Progenitor cell of endocrine pancreas (in vitro differentiated cells): ENCODE measurements around the gene RASSF1. TPM values are rescaled to one million over a fixed set of nuclear protein-coding genes. Genes with fewer than 3 reads are reported as not detected.

ENCODE experiments used
- DNase-seq: peaks from one replicate; pipeline ENCODE4 v3.0.0; 2021; ENCODE audit warnings: low spot score; ENCODE audit not compliant: unreplicated experiment
- H3K27ac Mint-ChIP-seq: 2 replicates; pipeline ENCODE4 v1.8.0; 2021; ENCODE audit warnings: mild to moderate bottlenecking, moderate library complexity, mixed read lengths
- H3K27me3 Mint-ChIP-seq: 2 replicates; pipeline ENCODE4 v1.8.0; 2021; ENCODE audit warnings: mixed read lengths
- H3K36me3 Mint-ChIP-seq: 2 replicates; pipeline ENCODE4 v1.8.0; 2022; ENCODE audit warnings: mixed read lengths; ENCODE audit not compliant: insufficient read depth
- H3K4me1 Mint-ChIP-seq: 2 replicates; pipeline ENCODE4 v1.8.0; 2021; ENCODE audit warnings: low read depth, mixed read lengths
- H3K4me3 Mint-ChIP-seq: 2 replicates; pipeline ENCODE4 v1.8.0; 2021; ENCODE audit warnings: low read depth, mild to moderate bottlenecking, moderate library complexity, mixed read lengths
- H3K9me3 Mint-ChIP-seq: 2 replicates; pipeline ENCODE4 v1.8.0; 2021; ENCODE audit warnings: low read depth, mixed read lengths
- total RNA-seq: library from RNA; stranded (reverse); gene quantifications from 2 replicates; pipeline ENCODE4 v1.2.1, GENCODE V29; 2021
- TF ChIP-seq, protein P1 (sequence below): fragments of 200-600 bp; sonication (generic); IDR thresholded peaks from one replicate; pipeline ENCODE4 v1.5.0; 2021; ENCODE audit warnings: antibody characterized with exemption, mild to moderate bottlenecking; ENCODE audit not compliant: unreplicated experiment

Gene RASSF1
- total RNA-seq, 1 donor from 2014 or later: 11.7 TPM

DNA sequence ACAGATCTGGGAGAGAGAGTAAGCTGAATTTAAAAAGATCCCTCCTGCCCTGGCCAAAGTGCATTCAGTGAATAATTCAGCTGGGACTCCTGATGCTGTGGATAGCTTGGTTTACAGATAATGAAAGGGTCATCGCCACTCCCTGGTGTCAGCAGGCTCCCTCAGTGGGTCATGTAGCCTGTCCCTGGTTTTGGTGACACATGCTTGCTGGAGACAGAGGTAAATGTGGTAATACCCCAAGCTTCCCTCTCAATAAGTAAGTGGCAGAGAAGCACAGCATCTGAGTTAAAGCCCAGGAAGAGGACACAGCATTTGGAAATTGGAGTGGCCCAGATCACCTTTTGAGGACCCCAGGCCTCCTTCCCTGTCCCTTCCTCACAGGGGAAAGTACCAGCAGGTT is 16.8 kb upstream of the RASSF1 start:
- no peaks in the 10 kb centered on the region for H3K9me3 Mint-ChIP-seq
- peak overlapping the region; percentile 94 for H3K4me3 Mint-ChIP-seq
- H3K27ac Mint-ChIP-seq: no peak overlapping the region
- H3K36me3 Mint-ChIP-seq: peaks cover 2% of the 10 kb centered on the region
- H3K27me3 Mint-ChIP-seq: no peaks in the 10 kb centered on the region
- TF ChIP-seq, protein P1, sequence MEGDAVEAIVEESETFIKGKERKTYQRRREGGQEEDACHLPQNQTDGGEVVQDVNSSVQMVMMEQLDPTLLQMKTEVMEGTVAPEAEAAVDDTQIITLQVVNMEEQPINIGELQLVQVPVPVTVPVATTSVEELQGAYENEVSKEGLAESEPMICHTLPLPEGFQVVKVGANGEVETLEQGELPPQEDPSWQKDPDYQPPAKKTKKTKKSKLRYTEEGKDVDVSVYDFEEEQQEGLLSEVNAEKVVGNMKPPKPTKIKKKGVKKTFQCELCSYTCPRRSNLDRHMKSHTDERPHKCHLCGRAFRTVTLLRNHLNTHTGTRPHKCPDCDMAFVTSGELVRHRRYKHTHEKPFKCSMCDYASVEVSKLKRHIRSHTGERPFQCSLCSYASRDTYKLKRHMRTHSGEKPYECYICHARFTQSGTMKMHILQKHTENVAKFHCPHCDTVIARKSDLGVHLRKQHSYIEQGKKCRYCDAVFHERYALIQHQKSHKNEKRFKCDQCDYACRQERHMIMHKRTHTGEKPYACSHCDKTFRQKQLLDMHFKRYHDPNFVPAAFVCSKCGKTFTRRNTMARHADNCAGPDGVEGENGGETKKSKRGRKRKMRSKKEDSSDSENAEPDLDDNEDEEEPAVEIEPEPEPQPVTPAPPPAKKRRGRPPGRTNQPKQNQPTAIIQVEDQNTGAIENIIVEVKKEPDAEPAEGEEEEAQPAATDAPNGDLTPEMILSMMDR: no peak
- no peak for DNase-seq
- H3K4me1 Mint-ChIP-seq: peaks cover 27% of the 10 kb centered on the region

DNA sequence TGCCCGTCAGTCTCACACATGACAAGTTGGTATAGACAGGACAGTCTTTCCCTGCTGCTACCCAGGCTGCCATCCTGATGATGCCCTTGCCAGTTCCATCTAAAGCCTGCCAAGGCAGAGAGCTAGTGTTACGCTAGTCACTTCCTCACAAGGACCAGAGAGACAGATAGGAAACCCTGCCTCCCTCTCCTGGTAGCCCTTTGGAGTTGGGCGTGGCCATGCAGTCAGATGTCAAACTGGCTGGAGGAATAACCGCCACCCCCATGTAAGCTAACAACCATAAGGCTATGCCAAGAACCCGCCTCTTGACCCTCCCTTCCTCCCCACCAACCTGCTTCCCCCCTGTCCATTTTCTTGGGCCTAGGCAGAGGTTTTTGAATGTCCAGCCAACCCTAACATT is 15.9 kb upstream of the RASSF1 start:
- H3K4me1 Mint-ChIP-seq: peaks cover 27% of the 10 kb centered on the region
- H3K4me3 Mint-ChIP-seq: peak overlapping the region; percentile 94
- H3K36me3 Mint-ChIP-seq: peaks cover 2% of the 10 kb centered on the region
- DNase-seq: no peak
- H3K27ac Mint-ChIP-seq: no peak overlapping the region
- H3K27me3 Mint-ChIP-seq: no peaks in the 10 kb centered on the region
- TF ChIP-seq, protein P1: no peak
- no peaks in the 10 kb centered on the region for H3K9me3 Mint-ChIP-seq

- TF ChIP-seq, protein P1: no peak
Observed at GRCh38 chr3:50355829-50356552, 15.4 kb upstream of the RASSF1 start.

GRCh38 chr3:50354850-50355249 is 14.2 kb upstream of the RASSF1 start:
- TF ChIP-seq, protein P1: no peak
- no peak for DNase-seq
- Mint-ChIP-seq H3K27me3 (no peaks in the 10 kb centered on the region), H3K4me1 (peaks cover 39% of the 10 kb centered on the region), H3K4me3 (no peak overlapping the region), H3K9me3 (no peaks in the 10 kb centered on the region), H3K36me3 (peaks cover 2% of the 10 kb centered on the region), H3K27ac (no peak overlapping the region)

More at GRCh38 chr3:50355829-50356552, 15.4 kb upstream of the RASSF1 start:
- Mint-ChIP-seq H3K4me1 (peaks cover 33% of the 10 kb centered on the region), H3K9me3 (no peaks in the 10 kb centered on the region), H3K27me3 (no peaks in the 10 kb centered on the region), H3K27ac (no peak overlapping the region), H3K4me3 (peak overlapping the region; percentile 94), H3K36me3 (peaks cover 2% of the 10 kb centered on the region)
- DNase-seq: no peak

DNA sequence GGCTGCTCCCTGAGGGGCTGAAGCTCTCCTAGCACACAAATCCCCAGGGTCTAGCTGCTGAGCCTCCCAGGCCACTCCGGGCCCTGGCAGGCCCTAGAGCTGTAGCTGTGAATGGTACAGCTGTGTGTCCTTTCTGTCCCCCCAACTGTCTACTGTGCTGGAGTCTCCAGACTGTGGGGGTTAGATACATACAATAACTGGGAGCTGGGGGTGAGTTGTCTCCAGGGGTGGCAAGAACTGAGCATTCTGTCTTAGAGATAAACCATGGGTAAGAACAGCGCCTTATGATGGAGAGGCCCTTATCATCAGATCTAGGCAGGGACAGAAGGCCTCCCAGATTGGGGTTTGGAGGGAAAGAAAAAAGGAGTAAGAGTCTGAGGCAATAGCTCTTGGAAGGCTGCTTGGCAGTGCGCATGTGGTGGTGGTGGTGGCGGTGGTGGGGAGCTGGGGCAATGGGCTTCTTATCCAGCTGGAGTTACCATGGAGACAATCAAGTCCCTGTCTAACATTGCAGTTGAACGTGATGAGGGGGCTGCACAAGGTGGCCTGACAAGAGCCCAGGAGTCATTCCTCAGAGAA is 13.6 kb upstream of the RASSF1 start:
- TF ChIP-seq, protein P1: no peak
- H3K4me1 Mint-ChIP-seq: peaks cover 40% of the 10 kb centered on the region
- no peak for DNase-seq
- H3K27me3 Mint-ChIP-seq: no peaks in the 10 kb centered on the region
- no peak overlapping the region for H3K27ac Mint-ChIP-seq
- H3K9me3 Mint-ChIP-seq: no peaks in the 10 kb centered on the region
- no peak overlapping the region for H3K4me3 Mint-ChIP-seq
- peaks cover 2% of the 10 kb centered on the region for H3K36me3 Mint-ChIP-seq
